Endothelial cell of umbilical vein (primary cell): ENCODE measurements around the gene SOX12. TPM values are rescaled to one million over a fixed set of nuclear protein-coding genes. Genes with fewer than 3 reads are reported as not detected.
A peak's percentile ranks its signal among the peaks of the same experiment; 100 is the strongest.

Experiments
- BruUV-seq: library from RNA; stranded (reverse); fragments of 400-500 nt; replicated peaks from 2 replicates; lab custom pipeline; 2021; lab: Mats Ljungman, UMichigan
- CTCF ChIA-PET: fragments of 300-600, 350-600 bp; sonication (Branson Sonifier 250); formaldehyde crosslinking; loops from one replicate; lab custom pipeline; 2021; ENCODE audit warnings: antibody characterized with exemption, inconsistent platforms; lab: Charles Lee
- POLR2A ChIA-PET: fragments of 300-600, 350-600 bp; sonication (Branson Sonifier 250); formaldehyde crosslinking; loops from one replicate; lab custom pipeline; 2021; ENCODE audit warnings: antibody characterized with exemption, inconsistent platforms; lab: Charles Lee
- DNase-seq: peaks from one replicate; pipeline ENCODE4 v3.0.0-alpha.2; 2011; ENCODE audit warnings: low read depth, low spot score
- FAIRE-seq: peaks from 2 replicates; lab custom pipeline; 2011; peaks lifted over from hg19 to GRCh38; lab: Jason Lieb, UNC
- H2AFZ ChIP-seq: 2 replicates; pipeline ENCODE4 v1.6.0; 2012; ENCODE audit warnings: low read depth, low read length, control low read depth, inconsistent platforms
- H3K27ac ChIP-seq: 2 replicates; pipeline ENCODE4 v1.5.1; 2011; ENCODE audit warnings: low read depth, mild to moderate bottlenecking, control low read depth, low read length, moderate library complexity; ENCODE audit not compliant: insufficient read depth
- H3K27me3 ChIP-seq, 2 experiments: 2 replicates each; pipeline versions ENCODE4 v1.6.0 to v1.6.1; 2011; ENCODE audit warnings: low read length in 2 of 2, mixed read lengths in 1 of 2; ENCODE audit not compliant: control insufficient read depth in 2 of 2, insufficient read depth in 2 of 2
- H3K36me3 ChIP-seq, 2 experiments: 2 replicates in 1 of 2; 3 replicates in 1 of 2; pipeline ENCODE4 v1.5.1; 2011; ENCODE audit warnings: low read length in 2 of 2, mild to moderate bottlenecking in 1 of 2, moderate library complexity in 1 of 2; ENCODE audit not compliant: control insufficient read depth in 2 of 2, insufficient read depth in 2 of 2; ENCODE audit errors: extremely low read depth in 1 of 2
- H3K4me1 ChIP-seq: 3 replicates; pipeline ENCODE4 v1.5.1; 2011; ENCODE audit warnings: mild to moderate bottlenecking, low read length; ENCODE audit not compliant: control insufficient read depth, insufficient read depth; ENCODE audit errors: extremely low read depth
- H3K4me2 ChIP-seq: 2 replicates; pipeline ENCODE4 v1.6.1; 2011; ENCODE audit warnings: low read length, control low read depth, mixed read lengths; ENCODE audit not compliant: insufficient read depth
- H3K4me3 ChIP-seq, 3 experiments: fragments of 200-600 bp in 1 of 3; sonication (generic), shearing (Covaris generic) in 1 of 3; replicated peaks in 1 of 3; 2 replicates each; pipeline ENCODE4 v1.5.1; 2011 to 2016; ENCODE audit warnings: control low read depth in 3 of 3, low read length in 3 of 3, mild to moderate bottlenecking in 2 of 3, inconsistent platforms in 1 of 3, low read depth in 1 of 3, moderate library complexity in 1 of 3; ENCODE audit not compliant: insufficient read depth in 1 of 3
- H3K79me2 ChIP-seq: 2 replicates; pipeline ENCODE4 v1.6.0; 2012; ENCODE audit warnings: low read length, inconsistent platforms; ENCODE audit not compliant: control insufficient read depth, insufficient read depth
- H3K9ac ChIP-seq: replicated peaks from 2 replicates; pipeline ENCODE3; 2011; ENCODE audit warnings: low read length, control low read depth; ENCODE audit not compliant: insufficient read depth; ENCODE audit errors: extremely low read depth
- H3K9me1 ChIP-seq: replicated peaks from 3 replicates; pipeline ENCODE4 v1.6.0; 2011; ENCODE audit warnings: mild to moderate bottlenecking, low read length; ENCODE audit not compliant: control insufficient read depth, insufficient read depth; ENCODE audit errors: extremely low read depth
- H3K9me3 ChIP-seq: replicated peaks from 2 replicates; pipeline ENCODE4 v1.5.1; 2012; ENCODE audit warnings: low read length, inconsistent platforms; ENCODE audit not compliant: control insufficient read depth, insufficient read depth
- H4K20me1 ChIP-seq: replicated peaks from 2 replicates; pipeline ENCODE3; 2011; ENCODE audit warnings: mild to moderate bottlenecking, low read length; ENCODE audit not compliant: control insufficient read depth, insufficient read depth; ENCODE audit errors: extremely low read depth
- CTCF ChIP-seq, 2 donors: IDR thresholded peaks; 1 replicate in 1 of 2; 2 replicates in 1 of 2; pipeline ENCODE4 v1.5.1; 2011; ENCODE audit warnings: low read length in 2 of 2, mild to moderate bottlenecking in 2 of 2, moderate library complexity in 2 of 2, control low read depth in 1 of 2, inconsistent platforms in 1 of 2, low read depth in 1 of 2; ENCODE audit not compliant: insufficient read depth in 1 of 2; ENCODE audit errors: extremely low read depth in 1 of 2
- FOS ChIP-seq: IDR thresholded peaks from 2 replicates; pipeline ENCODE4 v1.6.1; 2011; ENCODE audit warnings: mild to moderate bottlenecking, low read length, moderate library complexity, borderline replicate concordance; ENCODE audit not compliant: insufficient read depth
- JUN ChIP-seq: IDR thresholded peaks from 2 replicates; pipeline ENCODE4 v1.6.1; 2011; ENCODE audit warnings: borderline replicate concordance, low read depth; ENCODE audit not compliant: insufficient read length, insufficient read depth
- MAX ChIP-seq: IDR thresholded peaks from 2 replicates; pipeline ENCODE4 v1.6.1; 2011; ENCODE audit not compliant: insufficient read depth, insufficient read length
- MYC ChIP-seq: IDR thresholded peaks from one replicate; pipeline ENCODE4 v1.6.1; 2011; ENCODE audit warnings: mild to moderate bottlenecking, low read depth, low read length
- POLR2A ChIP-seq: IDR thresholded peaks from 2 replicates; pipeline ENCODE4 v1.6.1; 2012; ENCODE audit warnings: low read depth, mild to moderate bottlenecking, control low read depth, low read length
- POLR2AphosphoS5 ChIP-seq: IDR thresholded peaks from 2 replicates; pipeline ENCODE4 v1.6.1; 2012; ENCODE audit warnings: low read depth, mild to moderate bottlenecking, control low read depth, low read length, moderate library complexity; ENCODE audit not compliant: insufficient read depth
- dilution Hi-C: fragments of 300-500 bp; cut with MboI; formaldehyde crosslinking; loops from one replicate; pipeline ENCODE4 v1.15.0; 2019; ENCODE audit warnings: low sequenced_read_pairs; ENCODE audit not compliant: extremely low pct_ligation_motif_present
- intact Hi-C: fragments of 100-400 bp; cut with micrococcal nuclease; formaldehyde crosslinking; loops from one replicate; pipeline ENCODE4 v1.10.0; 2022
- polyA plus RNA-seq, 4 experiments: library from polyadenylated mRNA; depleted of rRNA in 3 of 4; stranded (reverse) in 3 of 4; unstranded in 1 of 4; fragments of >200 nt; gene quantifications; 2 replicates each; pipeline versions ENCODE4 v1.2.1 to v1.2.3, GENCODE V29; 2011 to 2012; ENCODE audit warnings: missing spikeins in 1 of 4
- total RNA-seq: library from RNA; stranded (reverse); gene quantifications from 2 replicates; pipeline ENCODE4 v1.2.3, GENCODE V29; 2021

The SOX12 gene
- total and polyA plus RNA-seq, 2 donors (not counting 3 experiments of a cell fraction or from before 2014, with no cell fraction given): 6.2 to 37.7 TPM

- Histone ChIP-seq H3K79me2 (no peaks in the 10 kb centered on the region), H3K4me1 (peaks cover 9% of the 10 kb centered on the region), H3K9ac (peak overlapping the region; percentile 49), H3K36me3 (no peaks in the 10 kb centered on the region), H2AFZ (peak overlapping the region; percentile 96), H3K9me1 (no peaks in the 10 kb centered on the region), H3K4me3 (peak overlapping the region; percentile 53 to 77 (median 54)), H3K9me3 (peaks cover 1% of the 10 kb centered on the region), H3K27ac (peak overlapping the region; percentile 51), H3K27me3 (no peaks in the 10 kb centered on the region), H4K20me1 (no peaks in the 10 kb centered on the region), H3K4me2 (peak overlapping the region; percentile 58)
- dilution Hi-C loops (no loop called here), intact Hi-C loops (loop anchor here (1.0 to 5.0 kb wide), 4 partner anchors 20 to 195 kb away; partner anchors contain the start of genes CSNK2A1 and TBC1D20)
- CTCF ChIA-PET: interaction anchor here (0.8 to 4.7 kb wide), 8 partner anchors 15 to 91 kb away, joined by 3 to 42 read pairs (median 4); no protein-coding TSS in a partner anchor
- POLR2A ChIA-PET: interaction anchor here (0.9 to 1.6 kb wide), 4 partner anchors 10 to 60 kb away, joined by 3 to 6 read pairs (median 4); no protein-coding TSS in a partner anchor
- TF ChIP-seq FOS: no peak
- no peak for TF ChIP-seq CTCF (IDR thresholded peaks at IDR 0.05; ENCODE audit: extremely low read depth in 1 of 2, insufficient read depth in 1 of 2, low read depth in 1 of 2, low read length in 2 of 2)
- TF ChIP-seq POLR2A: no peak
- TF ChIP-seq MAX: no peak
- no peak for TF ChIP-seq POLR2AphosphoS5
- TF ChIP-seq MYC: no peak
- no peak for TF ChIP-seq JUN
- TSS peak; percentile 20 for BruUV-seq
- DNase-seq: no peak
- no peak for FAIRE-seq
Measured at GRCh38 chr20:347317-347639, 21.9 kb downstream of the SOX12 start.
